ENCODE measurements around the gene GALM.

- TF ChIP-seq CTCF (IDR thresholded peaks at IDR 0.05) (no peak), POLR2A (IDR thresholded peaks at IDR 0.05) (no peak)
Measured at GRCh38 chr2:38626326-38627035, 39.4 kb upstream of the GALM start.

All from adrenal gland (tissue), 5 donors.